Breast epithelium (tissue), 4 donors: ENCODE results near the gene TMOD3. TPM values are rescaled to one million over a fixed set of nuclear protein-coding genes. Genes with fewer than 3 reads are reported as not detected.

Experiments used
- DNase-seq, 2 donors: peaks; one replicate each; pipeline ENCODE4 v3.0.0-alpha.2; 2019; ENCODE audit warnings: low spot score in 2 of 2
- H3K27ac ChIP-seq, 2 donors: fragments of 200-600 bp; sonication (generic) in 1 of 2; one replicate each; pipeline ENCODE4 v1.5.1; 2016 to 2019; ENCODE audit warnings: mild to moderate bottlenecking in 1 of 2
- H3K27me3 ChIP-seq, 2 donors: fragments of 200-600 bp; sonication (generic) in 1 of 2; one replicate each; pipeline versions ENCODE4 v1.5.1 to v1.6.0; 2017 to 2019; ENCODE audit warnings: control low read depth in 1 of 2, mild to moderate bottlenecking in 1 of 2
- H3K36me3 ChIP-seq: fragments of 200-600 bp; one replicate; pipeline ENCODE4 v1.5.1; 2019
- H3K4me1 ChIP-seq, 2 donors: fragments of 200-600 bp; sonication (generic); one replicate each; pipeline ENCODE4 v1.5.1; 2016 to 2019; ENCODE audit warnings: control low read depth in 1 of 2
- H3K4me3 ChIP-seq, 3 donors: fragments of 200-600 bp; sonication (generic); 1 replicate in 2 of 3; 2 replicates in 1 of 3; pipeline ENCODE4 v1.5.1; 2016 to 2019; ENCODE audit warnings: mild to moderate bottlenecking in 3 of 3, moderate library complexity in 2 of 3
- H3K9me3 ChIP-seq, 2 donors: fragments of 200-600 bp; sonication (generic) in 1 of 2; one replicate each; pipeline ENCODE4 v1.5.1; 2016 to 2019; ENCODE audit warnings: control low read depth in 1 of 2
- CTCF ChIP-seq, 3 donors: fragments of 450-650 bp; IDR thresholded peaks; one replicate each; pipeline ENCODE4 v1.5.1; 2016 to 2017; ENCODE audit warnings: antibody characterized with exemption in 3 of 3, mild to moderate bottlenecking in 3 of 3, moderate library complexity in 3 of 3
- POLR2A ChIP-seq: fragments of 450-650 bp; IDR thresholded peaks from one replicate; pipeline ENCODE4 v1.6.1; 2016; ENCODE audit warnings: antibody characterized with exemption, mild to moderate bottlenecking, moderate library complexity
- POLR2AphosphoS5 ChIP-seq, 3 donors: sonication (generic); formaldehyde crosslinking; IDR thresholded peaks; one replicate each; pipeline ENCODE4 v1.6.1; 2017; ENCODE audit warnings: antibody characterized with exemption in 3 of 3
- intact Hi-C: fragments of 100-400 bp; cut with DNase I; formaldehyde crosslinking; loops from one replicate; pipeline ENCODE4 v1.15.1; 2023; ENCODE audit warnings: low total_unique reads
- total RNA-seq, 3 donors: library from RNA; depleted of rRNA; stranded (reverse); fragments of >200 nt; gene quantifications; one replicate each; pipeline ENCODE4 v1.1.0, GENCODE V29; 2016

The TMOD3 gene
- total RNA-seq, 3 donors from 2014 or later, result 24.9 to 31.4 (median 27.5) TPM

- Histone ChIP-seq H3K9me3 (no peaks in the 10 kb centered on the region), H3K27me3 (no peaks in the 10 kb centered on the region), H3K4me1 (no peaks in the 10 kb centered on the region), H3K4me3 (no peak overlapping the region), H3K27ac (no peak overlapping the region), H3K36me3 (no peaks in the 10 kb centered on the region)
- intact Hi-C loops, result no loop called here
- no peak for DNase-seq
- TF ChIP-seq POLR2A (no peak), POLR2AphosphoS5 (IDR thresholded peaks at IDR 0.05) (no peak), CTCF (IDR thresholded peaks at IDR 0.05) (no peak)
Measured at GRCh38 chr15:51935466-51936104, 106.1 kb downstream of the TMOD3 start.

GRCh38 chr15:51936105-51936478, 106.6 kb downstream of the TMOD3 start:
- Histone ChIP-seq H3K27ac (no peak overlapping the region), H3K27me3 (no peaks in the 10 kb centered on the region), H3K9me3 (no peaks in the 10 kb centered on the region), H3K4me3 (no peak overlapping the region), H3K36me3 (no peaks in the 10 kb centered on the region), H3K4me1 (no peaks in the 10 kb centered on the region)
- intact Hi-C loops, result no loop called here
- no peak for TF ChIP-seq POLR2AphosphoS5 (IDR thresholded peaks at IDR 0.05)
- TF ChIP-seq CTCF (IDR thresholded peaks at IDR 0.05), result no peak
- no peak for TF ChIP-seq POLR2A
- DNase-seq, result no peak

GRCh38 chr15:51938286-51938685, 108.8 kb downstream of the TMOD3 start:
- Histone ChIP-seq H3K9me3 (no peaks in the 10 kb centered on the region), H3K27ac (no peak overlapping the region), H3K36me3 (no peaks in the 10 kb centered on the region), H3K4me3 (no peak overlapping the region), H3K27me3 (no peaks in the 10 kb centered on the region), H3K4me1 (no peaks in the 10 kb centered on the region)
- intact Hi-C loops, result no loop called here
- no peak for TF ChIP-seq POLR2AphosphoS5 (IDR thresholded peaks at IDR 0.05)
- TF ChIP-seq POLR2A, result no peak
- no peak for TF ChIP-seq CTCF (IDR thresholded peaks at IDR 0.05)
- DNase-seq, result no peak

- Histone ChIP-seq H3K36me3 (no peaks in the 10 kb centered on the region), H3K4me1 (no peaks in the 10 kb centered on the region), H3K4me3 (no peak overlapping the region), H3K9me3 (no peaks in the 10 kb centered on the region), H3K27me3 (no peaks in the 10 kb centered on the region), H3K27ac (no peak overlapping the region)
- TF ChIP-seq POLR2A, result no peak
- no peak for TF ChIP-seq CTCF (IDR thresholded peaks at IDR 0.05)
- TF ChIP-seq POLR2AphosphoS5 (IDR thresholded peaks at IDR 0.05), result no peak
- intact Hi-C loops, result no loop called here
- no peak for DNase-seq
Measured at GRCh38 chr15:51939216-51939615, 109.8 kb downstream of the TMOD3 start.

GRCh38 chr15:51947124-51947523, 117.7 kb downstream of the TMOD3 start:
- TF ChIP-seq POLR2AphosphoS5 (IDR thresholded peaks at IDR 0.05), result no peak
- DNase-seq, result no peak
- Histone ChIP-seq H3K36me3 (no peaks in the 10 kb centered on the region), H3K9me3 (no peaks in the 10 kb centered on the region), H3K4me3 (no peak overlapping the region), H3K4me1 (no peaks in the 10 kb centered on the region), H3K27ac (no peak overlapping the region), H3K27me3 (no peaks in the 10 kb centered on the region)
- intact Hi-C loops, result loop anchor here (5.0 kb wide), 1 partner anchor 365 kb away; no protein-coding TSS in a partner anchor
